Thoracic aorta endothelial cell (primary cell): Measurements from ENCODE around the gene ARCN1. TPM values are rescaled to one million over a fixed set of nuclear protein-coding genes. Genes with fewer than 3 reads are reported as not detected.

Source experiments
- small RNA-seq: library from RNA; depleted of rRNA; stranded (forward); fragments of <200 nt; gene quantifications from one replicate; pipeline ENCODE3, GENCODE V24; 2012
- total RNA-seq: library from RNA; depleted of rRNA; stranded (reverse); fragments of >200 nt; gene quantifications from 2 replicates; pipeline ENCODE4 v1.2.3, GENCODE V29; 2012

ARCN1 gene
- 211 and 219 TPM in 2 replicates for total RNA-seq

GRCh38 chr11:118572061-118572980, at the start of gene ARCN1:
TSS of gene ARCN1 (plus strand) at chr11:118572409. CDS start at chr11:118572548, 139 bp downstream.

GRCh38 chr11:118527109-118527508, 45.1 kb upstream of the ARCN1 start, which contains the start of gene TTC36:
TSS of gene TTC36 (plus strand) at chr11:118527474. CDS start at chr11:118527495, 21 bp downstream.

DNA sequence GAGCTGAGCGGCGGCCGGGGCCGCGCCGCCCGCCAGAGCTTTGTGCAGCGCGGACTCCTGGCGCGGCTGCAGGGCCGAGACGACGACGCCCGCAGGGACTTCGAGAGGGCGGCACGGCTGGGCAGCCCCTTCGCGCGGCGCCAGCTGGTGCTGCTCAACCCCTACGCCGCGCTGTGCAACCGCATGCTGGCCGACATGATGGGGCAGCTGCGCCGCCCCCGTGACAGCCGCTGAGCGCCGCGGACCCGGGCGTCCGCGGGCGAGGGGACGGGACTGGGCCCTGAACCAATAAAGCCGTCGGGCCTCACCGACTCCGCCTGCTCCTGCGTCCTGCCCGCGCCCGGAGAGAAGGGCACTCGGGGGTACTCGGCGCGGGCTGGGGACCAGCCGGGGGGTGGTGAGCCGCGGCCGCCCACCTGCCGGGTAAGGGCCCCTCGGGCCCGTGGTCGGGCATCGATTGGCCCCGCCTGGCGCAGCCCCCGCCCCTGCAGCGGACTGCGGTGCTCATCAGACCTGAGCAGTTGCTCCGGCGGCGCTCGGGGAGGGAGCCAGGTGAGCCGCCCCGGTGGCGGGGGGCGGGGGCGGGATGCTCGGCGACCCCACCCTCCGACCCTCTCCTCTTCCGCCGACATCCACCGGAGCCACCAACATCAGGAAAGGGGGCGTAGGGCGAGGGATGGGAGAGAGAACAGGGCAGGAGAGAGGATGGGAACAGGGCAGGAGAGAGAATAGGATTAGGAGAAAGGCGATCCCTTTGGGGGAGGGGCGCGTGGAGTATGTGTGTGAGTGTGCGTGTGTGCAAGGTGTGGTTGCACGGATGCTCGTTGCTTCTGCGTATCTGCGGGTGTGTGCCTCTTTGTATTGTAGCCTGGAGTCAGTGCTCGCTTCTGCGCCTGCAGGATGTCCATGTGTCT, 41.3 kb upstream of the ARCN1 start, which contains the start of gene TMEM25:
Gene TMEM25, plus strand, starts transcription at position 510 of the 914 bp plus-strand sequence. CDS start 610 bp downstream, outside the sequence.

GRCh38 chr11:118607401-118608359, 35.5 kb downstream of the ARCN1 start, which contains the start of gene PHLDB1:
TSS of gene PHLDB1 (plus strand) at chr11:118607615. CDS start at chr11:118613837, 6,222 bp downstream.

Small RNA genes within 50 kb of the gene (small RNA-seq; reads per million reads assigned to genes)
- gene RNU6-1157P = not detected

Other genes with a start within 250 kb of the ARCN1 start
- gene CD3D, start 229.7 kb upstream of the ARCN1 start, total RNA-seq = not detected in 2 replicates
- not detected in 2 replicates for gene CD3G, start 228.1 kb upstream of the ARCN1 start, total RNA-seq
- 71.0 and 73.4 TPM in 2 replicates for gene UBE4A, start 212.8 kb upstream of the ARCN1 start, total RNA-seq
- gene ATP5MG, start 170.8 kb upstream of the ARCN1 start, total RNA-seq = 46.3 and 56.8 TPM in 2 replicates
- gene KMT2A, start 135.9 kb upstream of the ARCN1 start, total RNA-seq = 59.4 and 67.2 TPM in 2 replicates
- gene TTC36, start 44.9 kb upstream of the ARCN1 start, total RNA-seq = 0.27 and 0.50 TPM in 2 replicates
- gene TMEM25, start 41.2 kb upstream of the ARCN1 start, total RNA-seq = 8.5 and 13.6 TPM in 2 replicates
- 26.7 and 33.6 TPM in 2 replicates for gene IFT46, start 6.5 kb upstream of the ARCN1 start, total RNA-seq
- 110 and 115 TPM in 2 replicates for gene PHLDB1, start 35.2 kb downstream of the ARCN1 start, total RNA-seq
- gene TREH, start 107.2 kb downstream of the ARCN1 start, total RNA-seq = not detected in 2 replicates
- 198 and 201 TPM in 2 replicates for gene DDX6, start 218.8 kb downstream of the ARCN1 start, total RNA-seq